ENCODE results near the gene TMEM269. TPM values are rescaled to one million over a fixed set of nuclear protein-coding genes. Genes with fewer than 3 reads are reported as not detected.
A peak's percentile ranks its signal among the peaks of the same experiment; 100 is the strongest.

Gene TMEM269
- total and polyA plus RNA-seq, 9 of the 15 experiments (the other 6 are each of a cell fraction or from before 2014, with no cell fraction given) = 0.09 to 0.49 (median 0.21) TPM

DNA sequence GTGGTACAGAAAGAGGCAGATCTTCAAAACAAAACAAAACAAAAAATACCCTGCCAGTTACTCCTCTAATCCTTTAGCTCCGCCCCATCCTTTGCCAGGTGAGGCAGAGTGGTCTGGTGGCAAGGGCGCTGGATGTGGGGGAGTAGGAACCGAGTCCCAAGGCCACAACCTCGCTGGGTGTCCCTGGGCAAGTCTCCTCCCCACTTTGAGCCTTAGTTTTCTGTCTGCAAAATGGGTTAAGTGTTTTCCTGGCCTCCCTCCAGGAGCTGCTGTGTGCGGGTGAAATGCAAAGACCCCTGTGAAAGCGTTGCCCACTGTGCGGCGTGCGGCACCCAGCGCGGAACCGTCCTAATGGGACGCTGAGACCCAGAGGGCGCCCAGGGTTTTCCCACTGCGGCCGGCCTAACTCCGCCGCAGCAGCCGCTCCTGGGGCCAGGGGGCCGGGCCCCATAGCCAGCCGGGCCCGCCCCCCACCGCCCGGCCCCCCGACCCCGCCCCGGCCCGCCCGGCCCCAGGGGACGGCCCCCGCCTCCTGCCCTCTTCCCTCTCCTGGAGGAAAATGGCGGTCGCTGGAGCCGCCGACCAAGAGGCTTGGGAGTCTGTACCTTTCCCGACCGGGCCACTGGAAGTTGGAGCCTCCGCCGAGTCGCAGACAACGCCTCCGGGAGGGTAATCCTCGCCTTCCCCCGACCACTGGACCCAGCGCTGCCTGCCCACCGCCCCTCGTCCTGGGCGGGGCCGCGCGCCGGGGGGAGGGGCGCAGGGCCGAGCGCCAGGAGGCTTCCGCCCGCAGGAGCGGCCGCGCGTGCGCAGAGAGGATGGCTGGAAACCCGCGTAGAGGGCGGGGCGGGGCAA is 32.0 kb downstream of the TMEM269 start, which contains the start of the genes ERMAP and SVBP (continued):
- TF ChIP-seq, protein P1, sequence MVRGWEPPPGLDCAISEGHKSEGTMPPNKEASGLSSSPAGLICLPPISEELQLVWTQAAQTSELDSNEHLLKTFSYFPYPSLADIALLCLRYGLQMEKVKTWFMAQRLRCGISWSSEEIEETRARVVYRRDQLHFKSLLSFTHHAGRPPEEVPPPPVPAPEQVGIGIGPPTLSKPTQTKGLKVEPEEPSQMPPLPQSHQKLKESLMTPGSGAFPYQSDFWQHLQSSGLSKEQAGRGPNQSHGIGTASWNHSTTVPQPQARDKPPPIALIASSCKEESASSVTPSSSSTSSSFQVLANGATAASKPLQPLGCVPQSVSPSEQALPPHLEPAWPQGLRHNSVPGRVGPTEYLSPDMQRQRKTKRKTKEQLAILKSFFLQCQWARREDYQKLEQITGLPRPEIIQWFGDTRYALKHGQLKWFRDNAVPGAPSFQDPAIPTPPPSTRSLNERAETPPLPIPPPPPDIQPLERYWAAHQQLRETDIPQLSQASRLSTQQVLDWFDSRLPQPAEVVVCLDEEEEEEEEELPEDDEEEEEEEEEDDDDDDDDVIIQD (CRISPR knock-in tag; IDR thresholded peaks at IDR 0.05) = no peak
- TF ChIP-seq DDX20 (tag; IDR thresholded peaks at IDR 0.05; ENCODE audit: low read depth) (no peak), THAP7 (CRISPR knock-in tag; IDR thresholded peaks at IDR 0.05) (no peak), HEY1 (CRISPR knock-in tag; IDR thresholded peaks at IDR 0.05; ENCODE audit: borderline replicate concordance) (peak; percentile 14; the same call in 1 of the 2 replicates), ZSCAN32 (CRISPR knock-in tag; IDR thresholded peaks at IDR 0.05) (no peak; the same call in 1 of the 2 replicates), SAP30 (IDR thresholded peaks at IDR 0.05; ENCODE audit: borderline replicate concordance, insufficient read depth, low read depth, low read length, poor library complexity, severe bottlenecking) (peak; percentile 41), KAT2B (IDR thresholded peaks at IDR 0.05; ENCODE audit: low read depth, low read length) (no peak), HDAC8 (tag; IDR thresholded peaks at IDR 0.05) (no peak), GABPA (tag; conservative IDR thresholded peaks at IDR 0.05; ENCODE audit: low read depth) (peak; percentile 69), CBX8 (IDR thresholded peaks at IDR 0.05; ENCODE audit: borderline replicate concordance, extremely low read depth, low read depth, low read length, poor library complexity, severe bottlenecking) (no peak), ZBTB17 (CRISPR knock-in tag; IDR thresholded peaks at IDR 0.05) (0 out of 2 replicates have a peak, but pooled peaks have one; percentile 74), SMARCE1 (IDR thresholded peaks at IDR 0.05) (no peak), HCFC1 (IDR thresholded peaks at IDR 0.05; ENCODE audit: low read depth, low read length) (peak; percentile 56), ZNF696 (CRISPR knock-in tag; conservative IDR thresholded peaks at IDR 0.05) (no peak), NONO (IDR thresholded peaks at IDR 0.05; ENCODE audit: low read depth in 2 of 2, low read length in 1 of 2) (peak in 1 of 2 experiments; percentile 66; a peak in 1 of 4 replicates)
